Activated T-helper 9 cell treated with anti-CD3 and anti-CD28 coated beads, Interleukin-2, amount 50 U/mL, for 16 hours (primary cell): Measurements from ENCODE around the gene ACOX3.

Source experiments
- DNase-seq: peaks from one replicate; pipeline ENCODE4 v3.0.0-alpha.2; 2020; ENCODE audit warnings: low read depth

The ACOX3 gene

GRCh38 chr4:8404791-8405515 lies 35.6 kb downstream of the ACOX3 start:
- DNase-seq: no peak

GRCh38 chr4:8403976-8404375 lies 36.5 kb downstream of the ACOX3 start:
- DNase-seq: no peak

- DNase-seq: no peak
These were observed 37.3 kb downstream of the ACOX3 start for GRCh38 chr4:8403173-8403753.

GRCh38 chr4:8402640-8403039 lies 37.9 kb downstream of the ACOX3 start:
- DNase-seq: no peak

- DNase-seq: no peak
These were observed 38.3 kb downstream of the ACOX3 start for GRCh38 chr4:8402181-8402597.

- DNase-seq: no peak
These were observed 38.9 kb downstream of the ACOX3 start for GRCh38 chr4:8401665-8402064.

GRCh38 chr4:8400632-8401325 lies 39.7 kb downstream of the ACOX3 start:
- no peak for DNase-seq

GRCh38 chr4:8399298-8399697 lies 41.2 kb downstream of the ACOX3 start:
- no peak for DNase-seq

- no peak for DNase-seq
These were observed 42.2 kb downstream of the ACOX3 start for GRCh38 chr4:8398347-8398746.

GRCh38 chr4:8396762-8397406 lies 43.6 kb downstream of the ACOX3 start:
- no peak for DNase-seq

GRCh38 chr4:8395504-8396296 lies 44.8 kb downstream of the ACOX3 start:
- no peak for DNase-seq

GRCh38 chr4:8394806-8395205 lies 45.7 kb downstream of the ACOX3 start:
- DNase-seq: no peak

- DNase-seq: no peak
These were observed 46.4 kb downstream of the ACOX3 start for GRCh38 chr4:8394061-8394519.

- no peak for DNase-seq
These were observed 46.9 kb downstream of the ACOX3 start for GRCh38 chr4:8393593-8394038.

- no peak for DNase-seq
These were observed 47.8 kb downstream of the ACOX3 start for GRCh38 chr4:8392591-8393190.

- DNase-seq: no peak
These were observed 48.6 kb downstream of the ACOX3 start for GRCh38 chr4:8391972-8392371.

- DNase-seq: no peak
These were observed 49.5 kb downstream of the ACOX3 start for GRCh38 chr4:8391071-8391470.

- no peak for DNase-seq
These were observed 49.9 kb downstream of the ACOX3 start for GRCh38 chr4:8390577-8390976.

GRCh38 chr4:8388528-8388870 lies 52.0 kb downstream of the ACOX3 start:
- DNase-seq: no peak

GRCh38 chr4:8387615-8388527 lies 52.7 kb downstream of the ACOX3 start:
- no peak for DNase-seq
